ENCODE results near the gene PCNX1. TPM values are rescaled to one million over a fixed set of nuclear protein-coding genes. Genes with fewer than 3 reads are reported as not detected.

The PCNX1 gene
- total RNA-seq, 1 experiment from 2014 or later, result 48.0 TPM

DNA sequence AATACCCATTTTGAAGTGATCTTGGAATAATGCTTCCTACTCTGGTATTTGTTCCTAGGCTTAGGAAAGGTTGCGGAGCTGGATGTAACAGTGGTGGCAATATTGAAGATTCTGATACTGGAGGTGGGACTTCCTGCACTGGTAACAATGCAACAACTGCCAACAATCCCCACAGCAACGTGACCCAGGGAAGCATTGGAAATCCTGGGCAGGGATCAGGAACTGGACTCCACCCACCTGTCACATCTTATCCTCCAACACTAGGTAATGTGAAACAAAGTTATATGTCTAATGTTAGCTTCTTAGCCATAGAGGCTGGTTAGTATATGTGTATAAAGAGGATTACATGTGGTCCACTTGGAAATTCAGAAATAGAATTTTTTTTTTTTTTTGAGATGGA lies 197.9 kb downstream of the PCNX1 start:
- H3K56ac ChIP-seq (ENCODE audit: insufficient read length, low read depth, low read length), result no peak overlapping the region
- no peak overlapping the region for H4K5ac ChIP-seq (ENCODE audit: insufficient read length, low read depth, low read length)
- H3K4me2 ChIP-seq (ENCODE audit: insufficient read depth, insufficient read length, low read length), result no peak overlapping the region
- no peaks in the 10 kb centered on the region for H3K9me3 ChIP-seq (ENCODE audit: control insufficient read depth, low read depth, low read length)
- Mint-ChIP-seq H3K27ac (no peak overlapping the region), H3K36me3 (ENCODE audit: insufficient read depth in 1 of 3, low read depth in 3 of 3) (peaks cover 23 to 56% (median 49%) of the 10 kb centered on the region in 3 experiments; a peak in 6 of 7 replicates), H3K27me3 (ENCODE audit: low read depth) (no peaks in the 10 kb centered on the region), H3K4me3 (no peak overlapping the region), H3K4me1 (0 out of 4 replicates have a peak, but pooled peaks cover 0 to 4% of the 10 kb centered on the region in 2 experiments), H3K9me3 (no peaks in the 10 kb centered on the region)
- no peak overlapping the region for H2AK5ac ChIP-seq (ENCODE audit: insufficient read length, low read length)
- H3K14ac ChIP-seq (ENCODE audit: insufficient read depth, low read length), result no peak overlapping the region
- no peak overlapping the region for H3K23ac ChIP-seq (ENCODE audit: insufficient read length, low read depth, low read length)
- H3K27ac ChIP-seq (ENCODE audit: insufficient read length, low read depth, low read length), result no peak overlapping the region
- no peak overlapping the region for H2BK15ac ChIP-seq (ENCODE audit: low read depth, low read length)
- no peak overlapping the region for H3T11ph ChIP-seq (ENCODE audit: low read length)
- no peak overlapping the region for H2BK12ac ChIP-seq (ENCODE audit: insufficient read length, low read depth, low read length)
- no peak overlapping the region for H2BK120ac ChIP-seq (ENCODE audit: low read depth, low read length, poor library complexity, severe bottlenecking)
- H3K4ac ChIP-seq (ENCODE audit: low read depth, low read length), result no peak overlapping the region
- H3K9ac ChIP-seq (ENCODE audit: extremely low read depth, insufficient read length, low read length), result no peak overlapping the region
- WGBS (ENCODE audit: extremely low coverage, insufficient read length, low lambda C conversion rate), result no CpG with 5 or more reads among the region's 2 CpGs
- no peaks in the 10 kb centered on the region for H3K27me3 ChIP-seq (ENCODE audit: insufficient read depth, low read length)
- TF ChIP-seq, protein P1, sequence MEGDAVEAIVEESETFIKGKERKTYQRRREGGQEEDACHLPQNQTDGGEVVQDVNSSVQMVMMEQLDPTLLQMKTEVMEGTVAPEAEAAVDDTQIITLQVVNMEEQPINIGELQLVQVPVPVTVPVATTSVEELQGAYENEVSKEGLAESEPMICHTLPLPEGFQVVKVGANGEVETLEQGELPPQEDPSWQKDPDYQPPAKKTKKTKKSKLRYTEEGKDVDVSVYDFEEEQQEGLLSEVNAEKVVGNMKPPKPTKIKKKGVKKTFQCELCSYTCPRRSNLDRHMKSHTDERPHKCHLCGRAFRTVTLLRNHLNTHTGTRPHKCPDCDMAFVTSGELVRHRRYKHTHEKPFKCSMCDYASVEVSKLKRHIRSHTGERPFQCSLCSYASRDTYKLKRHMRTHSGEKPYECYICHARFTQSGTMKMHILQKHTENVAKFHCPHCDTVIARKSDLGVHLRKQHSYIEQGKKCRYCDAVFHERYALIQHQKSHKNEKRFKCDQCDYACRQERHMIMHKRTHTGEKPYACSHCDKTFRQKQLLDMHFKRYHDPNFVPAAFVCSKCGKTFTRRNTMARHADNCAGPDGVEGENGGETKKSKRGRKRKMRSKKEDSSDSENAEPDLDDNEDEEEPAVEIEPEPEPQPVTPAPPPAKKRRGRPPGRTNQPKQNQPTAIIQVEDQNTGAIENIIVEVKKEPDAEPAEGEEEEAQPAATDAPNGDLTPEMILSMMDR (conservative IDR thresholded peaks at IDR 0.05), result no peak
- no peaks in the 10 kb centered on the region for H4K20me1 ChIP-seq (ENCODE audit: control insufficient read depth, insufficient read depth, insufficient read length)
- no peak overlapping the region for H2AFZ ChIP-seq (ENCODE audit: low read length)
- no peaks in the 10 kb centered on the region for H3K4me1 ChIP-seq (ENCODE audit: insufficient read depth, low read length)
- no peak overlapping the region for H4K8ac ChIP-seq (replicated peaks; ENCODE audit: insufficient read length, low read depth, low read length)
- no peaks in the 10 kb centered on the region for H3K23me2 ChIP-seq (ENCODE audit: insufficient read length, low read depth, low read length, poor library complexity, severe bottlenecking)
- DNase-seq, result no peak
- no peak overlapping the region for H2BK20ac ChIP-seq (ENCODE audit: low read depth, low read length, poor library complexity, severe bottlenecking)
- no peak overlapping the region for H4K91ac ChIP-seq (ENCODE audit: insufficient read length, low read depth, low read length)
- H3K79me1 ChIP-seq (ENCODE audit: insufficient read depth, low read depth, low read length, poor library complexity, severe bottlenecking), result no peaks in the 10 kb centered on the region
- no peak overlapping the region for H2BK5ac ChIP-seq (ENCODE audit: insufficient read length, low read length)
- no peak overlapping the region for H3K18ac ChIP-seq (ENCODE audit: insufficient read length, low read depth, low read length)
- H3K79me2 ChIP-seq (ENCODE audit: insufficient read depth, low read length), result no peaks in the 10 kb centered on the region

Measured in H9 (cell line).